ENCODE results near the gene INPP5B. TPM values are rescaled to one million over a fixed set of nuclear protein-coding genes. Genes with fewer than 3 reads are reported as not detected.
"Not testable (repeated sequence)": the region's sequence is repeated elsewhere in the genome, so short reads cannot be mapped to it uniquely, and the experiment has no call there.

INPP5B gene
- total RNA-seq, 1 donor from 2014 or later: 9.4 TPM

- peaks cover 33 to 52% (median 43%) of the 10 kb centered on the region in 3 donors for H3K36me3 ChIP-seq (ENCODE audit: control insufficient read depth in 3 of 3, insufficient read depth in 3 of 3, low read length in 3 of 3)
Observed at GRCh38 chr1:37973684-37974083, 26.8 kb upstream of the INPP5B start.

GRCh38 chr1:37965301-37965700 is 18.4 kb upstream of the INPP5B start:
- H3K27ac ChIP-seq (ENCODE audit: low read depth, low read length): no peak overlapping the region
- no peaks in the 10 kb centered on the region for H3K9me3 ChIP-seq (ENCODE audit: control insufficient read depth in 3 of 3, low read length in 3 of 3)
- H3K4me3 ChIP-seq (ENCODE audit: low read length in 3 of 3): no peak overlapping the region
- H3K4me1 ChIP-seq (ENCODE audit: control insufficient read depth in 3 of 3, insufficient read depth in 3 of 3, low read length in 3 of 3): no peaks in the 10 kb centered on the region
- peaks cover 40 to 47% (median 46%) of the 10 kb centered on the region in 3 donors for H3K36me3 ChIP-seq (ENCODE audit: control insufficient read depth in 3 of 3, insufficient read depth in 3 of 3, low read length in 3 of 3)
- no peak overlapping the region for H3K9ac ChIP-seq (ENCODE audit: low read depth in 1 of 3, low read length in 3 of 3)
- no peaks in the 10 kb centered on the region for H3K27me3 ChIP-seq (ENCODE audit: control insufficient read depth in 3 of 3, insufficient read depth in 3 of 3, low read length in 3 of 3)

More at GRCh38 chr1:37973684-37974083, 26.8 kb upstream of the INPP5B start:
- H3K9me3 ChIP-seq (ENCODE audit: control insufficient read depth in 3 of 3, low read length in 3 of 3); H3K9ac ChIP-seq (ENCODE audit: low read depth in 1 of 3, low read length in 3 of 3); H3K4me3 ChIP-seq (ENCODE audit: low read length in 3 of 3); H3K27me3 ChIP-seq (ENCODE audit: control insufficient read depth in 3 of 3, insufficient read depth in 3 of 3, low read length in 3 of 3); H3K4me1 ChIP-seq (ENCODE audit: control insufficient read depth in 3 of 3, insufficient read depth in 3 of 3, low read length in 3 of 3); H3K27ac ChIP-seq (ENCODE audit: low read depth, low read length): not testable (repeated sequence)

- H3K9ac ChIP-seq (ENCODE audit: low read depth in 1 of 3, low read length in 3 of 3); H3K9me3 ChIP-seq (ENCODE audit: control insufficient read depth in 3 of 3, low read length in 3 of 3); H3K27ac ChIP-seq (ENCODE audit: low read depth, low read length); H3K27me3 ChIP-seq (ENCODE audit: control insufficient read depth in 3 of 3, insufficient read depth in 3 of 3, low read length in 3 of 3); H3K4me1 ChIP-seq (ENCODE audit: control insufficient read depth in 3 of 3, insufficient read depth in 3 of 3, low read length in 3 of 3); H3K4me3 ChIP-seq (ENCODE audit: low read length in 3 of 3): not testable (repeated sequence)
- peaks cover 37 to 48% (median 46%) of the 10 kb centered on the region in 3 donors for H3K36me3 ChIP-seq (ENCODE audit: control insufficient read depth in 3 of 3, insufficient read depth in 3 of 3, low read length in 3 of 3)
Observed at GRCh38 chr1:37964106-37964505, 17.3 kb upstream of the INPP5B start.

- H3K27ac ChIP-seq (ENCODE audit: low read depth, low read length): no peak overlapping the region
- H3K27me3 ChIP-seq (ENCODE audit: control insufficient read depth in 3 of 3, insufficient read depth in 3 of 3, low read length in 3 of 3): no peaks in the 10 kb centered on the region
- no peaks in the 10 kb centered on the region for H3K9me3 ChIP-seq (ENCODE audit: control insufficient read depth in 3 of 3, low read length in 3 of 3)
- H3K36me3 ChIP-seq (ENCODE audit: control insufficient read depth in 3 of 3, insufficient read depth in 3 of 3, low read length in 3 of 3): peaks cover 23 to 43% (median 39%) of the 10 kb centered on the region in 3 donors
- no peaks in the 10 kb centered on the region for H3K4me1 ChIP-seq (ENCODE audit: control insufficient read depth in 3 of 3, insufficient read depth in 3 of 3, low read length in 3 of 3)
- H3K9ac ChIP-seq (ENCODE audit: low read depth in 1 of 3, low read length in 3 of 3): no peak overlapping the region
- no peak overlapping the region for H3K4me3 ChIP-seq (ENCODE audit: low read length in 3 of 3)
Observed at GRCh38 chr1:37958690-37959089, 11.8 kb upstream of the INPP5B start.

- Histone ChIP-seq H3K27me3 (ENCODE audit: control insufficient read depth in 3 of 3, insufficient read depth in 3 of 3, low read length in 3 of 3) (no peaks in the 10 kb centered on the region), H3K9me3 (ENCODE audit: control insufficient read depth in 3 of 3, low read length in 3 of 3) (no peaks in the 10 kb centered on the region), H3K9ac (ENCODE audit: low read depth in 1 of 3, low read length in 3 of 3) (no peak overlapping the region), H3K27ac (ENCODE audit: low read depth, low read length) (no peak overlapping the region), H3K36me3 (ENCODE audit: control insufficient read depth in 3 of 3, insufficient read depth in 3 of 3, low read length in 3 of 3) (peaks cover 19 to 38% (median 34%) of the 10 kb centered on the region in 3 donors), H3K4me1 (ENCODE audit: control insufficient read depth in 3 of 3, insufficient read depth in 3 of 3, low read length in 3 of 3) (no peaks in the 10 kb centered on the region), H3K4me3 (ENCODE audit: low read length in 3 of 3) (no peak overlapping the region)
Observed at GRCh38 chr1:37955685-37956084, 8.8 kb upstream of the INPP5B start.

- Histone ChIP-seq H3K9me3 (ENCODE audit: control insufficient read depth in 3 of 3, low read length in 3 of 3) (no peaks in the 10 kb centered on the region), H3K27me3 (ENCODE audit: control insufficient read depth in 3 of 3, insufficient read depth in 3 of 3, low read length in 3 of 3) (no peaks in the 10 kb centered on the region), H3K4me1 (ENCODE audit: control insufficient read depth in 3 of 3, insufficient read depth in 3 of 3, low read length in 3 of 3) (no peaks in the 10 kb centered on the region), H3K36me3 (ENCODE audit: control insufficient read depth in 3 of 3, insufficient read depth in 3 of 3, low read length in 3 of 3) (peaks cover 14 to 29% (median 24%) of the 10 kb centered on the region in 3 donors), H3K9ac (ENCODE audit: low read depth in 1 of 3, low read length in 3 of 3) (no peak overlapping the region), H3K27ac (ENCODE audit: low read depth, low read length) (no peak overlapping the region), H3K4me3 (ENCODE audit: low read length in 3 of 3) (no peak overlapping the region)
Observed at GRCh38 chr1:37954316-37954971, 7.6 kb upstream of the INPP5B start.

GRCh38 chr1:37952738-37953137 is 5.9 kb upstream of the INPP5B start:
- no peaks in the 10 kb centered on the region for H3K9me3 ChIP-seq (ENCODE audit: control insufficient read depth in 3 of 3, low read length in 3 of 3)
- H3K36me3 ChIP-seq (ENCODE audit: control insufficient read depth in 3 of 3, insufficient read depth in 3 of 3, low read length in 3 of 3): peaks cover 3 to 12% (median 9%) of the 10 kb centered on the region in 3 donors
- no peak overlapping the region for H3K4me3 ChIP-seq (ENCODE audit: low read length in 3 of 3)
- no peak overlapping the region for H3K27ac ChIP-seq (ENCODE audit: low read depth, low read length)
- no peak overlapping the region for H3K9ac ChIP-seq (ENCODE audit: low read depth in 1 of 3, low read length in 3 of 3)
- no peaks in the 10 kb centered on the region for H3K4me1 ChIP-seq (ENCODE audit: control insufficient read depth in 3 of 3, insufficient read depth in 3 of 3, low read length in 3 of 3)
- no peaks in the 10 kb centered on the region for H3K27me3 ChIP-seq (ENCODE audit: control insufficient read depth in 3 of 3, insufficient read depth in 3 of 3, low read length in 3 of 3)

GRCh38 chr1:37951783-37952624 is 5.2 kb upstream of the INPP5B start:
- Histone ChIP-seq H3K36me3 (ENCODE audit: control insufficient read depth in 3 of 3, insufficient read depth in 3 of 3, low read length in 3 of 3) (peaks cover 0 to 5% (median 2%) of the 10 kb centered on the region in 3 donors), H3K9ac (ENCODE audit: low read depth in 1 of 3, low read length in 3 of 3) (no peak overlapping the region), H3K27me3 (ENCODE audit: control insufficient read depth in 3 of 3, insufficient read depth in 3 of 3, low read length in 3 of 3) (no peaks in the 10 kb centered on the region), H3K9me3 (ENCODE audit: control insufficient read depth in 3 of 3, low read length in 3 of 3) (no peaks in the 10 kb centered on the region), H3K27ac (ENCODE audit: low read depth, low read length) (no peak overlapping the region), H3K4me3 (ENCODE audit: low read length in 3 of 3) (no peak overlapping the region), H3K4me1 (ENCODE audit: control insufficient read depth in 3 of 3, insufficient read depth in 3 of 3, low read length in 3 of 3) (peaks cover 5% of the 10 kb centered on the region in 3 donors)

- Histone ChIP-seq H3K27me3 (ENCODE audit: control insufficient read depth in 3 of 3, insufficient read depth in 3 of 3, low read length in 3 of 3) (no peaks in the 10 kb centered on the region), H3K9ac (ENCODE audit: low read depth in 1 of 3, low read length in 3 of 3) (no peak overlapping the region), H3K4me3 (ENCODE audit: low read length in 3 of 3) (no peak overlapping the region), H3K27ac (ENCODE audit: low read depth, low read length) (no peak overlapping the region), H3K9me3 (ENCODE audit: control insufficient read depth in 3 of 3, low read length in 3 of 3) (no peaks in the 10 kb centered on the region), H3K36me3 (ENCODE audit: control insufficient read depth in 3 of 3, insufficient read depth in 3 of 3, low read length in 3 of 3) (peaks cover 0 to 3% (median 0%) of the 10 kb centered on the region in 3 donors), H3K4me1 (ENCODE audit: control insufficient read depth in 3 of 3, insufficient read depth in 3 of 3, low read length in 3 of 3) (peaks cover 5 to 12% (median 9%) of the 10 kb centered on the region in 3 donors)
Observed at GRCh38 chr1:37951041-37951782, 4.4 kb upstream of the INPP5B start.

All from skeletal muscle tissue (tissue), 4 donors.